ENCODE data around the gene GSTK1.

GRCh38 chr7:143221737-143222136 lies 41.5 kb upstream of the GSTK1 start, which contains the start of gene TAS2R40:
- TF ChIP-seq, protein P1, sequence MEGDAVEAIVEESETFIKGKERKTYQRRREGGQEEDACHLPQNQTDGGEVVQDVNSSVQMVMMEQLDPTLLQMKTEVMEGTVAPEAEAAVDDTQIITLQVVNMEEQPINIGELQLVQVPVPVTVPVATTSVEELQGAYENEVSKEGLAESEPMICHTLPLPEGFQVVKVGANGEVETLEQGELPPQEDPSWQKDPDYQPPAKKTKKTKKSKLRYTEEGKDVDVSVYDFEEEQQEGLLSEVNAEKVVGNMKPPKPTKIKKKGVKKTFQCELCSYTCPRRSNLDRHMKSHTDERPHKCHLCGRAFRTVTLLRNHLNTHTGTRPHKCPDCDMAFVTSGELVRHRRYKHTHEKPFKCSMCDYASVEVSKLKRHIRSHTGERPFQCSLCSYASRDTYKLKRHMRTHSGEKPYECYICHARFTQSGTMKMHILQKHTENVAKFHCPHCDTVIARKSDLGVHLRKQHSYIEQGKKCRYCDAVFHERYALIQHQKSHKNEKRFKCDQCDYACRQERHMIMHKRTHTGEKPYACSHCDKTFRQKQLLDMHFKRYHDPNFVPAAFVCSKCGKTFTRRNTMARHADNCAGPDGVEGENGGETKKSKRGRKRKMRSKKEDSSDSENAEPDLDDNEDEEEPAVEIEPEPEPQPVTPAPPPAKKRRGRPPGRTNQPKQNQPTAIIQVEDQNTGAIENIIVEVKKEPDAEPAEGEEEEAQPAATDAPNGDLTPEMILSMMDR (IDR thresholded peaks at IDR 0.05) = no peak
- no peak for TF ChIP-seq POLR2A (IDR thresholded peaks at IDR 0.05)

All from lower leg skin (tissue), 3 donors.